ENCODE measurements around the gene PLSCR2.
"Not testable (repeated sequence)": the region's sequence is repeated elsewhere in the genome, so short reads cannot be mapped to it uniquely, and the experiment has no call there.

The PLSCR2 gene

GRCh38 chr3:146485297-146485696 is 15.9 kb upstream of the PLSCR2 start:
- DNase-seq: no peak

- DNase-seq: no peak
Observed at GRCh38 chr3:146476094-146476740, 6.9 kb upstream of the PLSCR2 start.

- DNase-seq: not testable (repeated sequence)
Observed at GRCh38 chr3:146474976-146475375, 5.6 kb upstream of the PLSCR2 start.

GRCh38 chr3:146473726-146474125 is 4.4 kb upstream of the PLSCR2 start:
- DNase-seq: no peak

- no peak for DNase-seq
Observed at GRCh38 chr3:146472611-146473010, 3.2 kb upstream of the PLSCR2 start.

- DNase-seq: no peak
Observed at GRCh38 chr3:146471012-146471411, 1.7 kb upstream of the PLSCR2 start.

GRCh38 chr3:146470425-146470990 is 1.1 kb upstream of the PLSCR2 start:
- DNase-seq: no peak

GRCh38 chr3:146468671-146469149 is 651 bp downstream of the PLSCR2 start:
- DNase-seq: no peak

GRCh38 chr3:146468234-146468633 is 1.1 kb downstream of the PLSCR2 start:
- no peak for DNase-seq

- DNase-seq: no peak
Observed at GRCh38 chr3:146466604-146467003, 2.8 kb downstream of the PLSCR2 start.

GRCh38 chr3:146465693-146466465 is 3.5 kb downstream of the PLSCR2 start:
- no peak for DNase-seq

GRCh38 chr3:146464783-146465182 is 4.6 kb downstream of the PLSCR2 start:
- DNase-seq: no peak

- peak; percentile 35 for DNase-seq
Observed at GRCh38 chr3:146464005-146464595, 5.3 kb downstream of the PLSCR2 start.

GRCh38 chr3:146454796-146455195 is 14.6 kb downstream of the PLSCR2 start:
- no peak for DNase-seq

- no peak for DNase-seq
Observed at GRCh38 chr3:146449613-146450012, 19.7 kb downstream of the PLSCR2 start.

- no peak for DNase-seq
Observed at GRCh38 chr3:146449076-146449475, 20.3 kb downstream of the PLSCR2 start.

- no peak for DNase-seq
Observed at GRCh38 chr3:146446026-146446425, 23.3 kb downstream of the PLSCR2 start.

- not testable (repeated sequence) for DNase-seq
Observed at GRCh38 chr3:146440310-146440709, 29.1 kb downstream of the PLSCR2 start.

GRCh38 chr3:146432066-146432465 is 37.3 kb downstream of the PLSCR2 start:
- no peak for DNase-seq

GRCh38 chr3:146431240-146431639 is 38.1 kb downstream of the PLSCR2 start:
- no peak for DNase-seq

GRCh38 chr3:146425341-146425740 is 44.0 kb downstream of the PLSCR2 start:
- no peak for DNase-seq

GRCh38 chr3:146421819-146422759 is 47.3 kb downstream of the PLSCR2 start:
- DNase-seq: no peak
